OCI-LY3 (cell line): ENCODE measurements around the gene GTF3C5.

ENCODE experiments used
- H2AFZ ChIP-seq: fragments of 200-600, 300-600 bp; shearing (Covaris generic); 2 replicates; pipeline ENCODE4 v1.6.0; 2014; ENCODE audit warnings: antibody characterized with exemption, low read depth, low read length
- H3K27ac ChIP-seq: fragments of 200-600, 300-600 bp; sonication (generic); 2 replicates; pipeline ENCODE4 v1.5.1; 2014; ENCODE audit warnings: mild to moderate bottlenecking, low read length, moderate library complexity, mixed read lengths
- H3K27me3 ChIP-seq: fragments of 200-600, 300-600 bp; sonication (generic); 2 replicates; pipeline ENCODE4 v1.6.1; 2014; ENCODE audit warnings: low read depth, low read length, mixed read lengths
- H3K36me3 ChIP-seq: fragments of 200-600, 300-600 bp; sonication (generic); replicated peaks from 2 replicates; pipeline ENCODE3; 2014; ENCODE audit warnings: low read depth, low read length, mixed read lengths
- H3K4me1 ChIP-seq: fragments of 300-600, 200-600 bp; sonication (generic); 2 replicates; pipeline ENCODE4 v1.6.1; 2014; ENCODE audit warnings: low read length, mixed read lengths
- H3K4me2 ChIP-seq: fragments of 200-600, 300-600 bp; sonication (generic); 2 replicates; pipeline ENCODE4 v1.6.1; 2014; ENCODE audit warnings: low read length, mixed read lengths
- H3K4me3 ChIP-seq: fragments of 300-600, 200-600 bp; sonication (generic); 2 replicates; pipeline ENCODE4 v1.5.1; 2014; ENCODE audit warnings: antibody characterized with exemption, mild to moderate bottlenecking, low read length, moderate library complexity
- H3K79me2 ChIP-seq: fragments of 300-600, 200-600 bp; shearing (Covaris generic); 2 replicates; pipeline ENCODE4 v1.6.1; 2014; ENCODE audit warnings: mild to moderate bottlenecking, low read length, mixed read lengths
- H3K9ac ChIP-seq: fragments of 300-600, 200-600 bp; shearing (Covaris generic); 2 replicates; pipeline ENCODE4 v1.6.0; 2014; ENCODE audit warnings: mild to moderate bottlenecking, low read length, moderate library complexity
- H3K9me3 ChIP-seq: fragments of 200-600, 300-600 bp; shearing (Covaris generic); 2 replicates; pipeline ENCODE4 v1.6.1; 2014; ENCODE audit warnings: low read length, mixed read lengths; ENCODE audit not compliant: insufficient read depth
- H4K20me1 ChIP-seq: fragments of 200-600, 300-600 bp; sonication (generic); 2 replicates; pipeline ENCODE4 v1.6.1; 2016; ENCODE audit warnings: low read length, mixed read lengths; ENCODE audit not compliant: insufficient read depth
- EZH2phosphoT487 ChIP-seq: fragments of 200-600 bp; shearing (Covaris generic); IDR thresholded peaks from 2 replicates; pipeline ENCODE4 v1.6.1; 2018; ENCODE audit warnings: antibody characterized with exemption, mixed run types, low read depth
- TF ChIP-seq, protein P1 (sequence below): fragments of 200-600, 300-600 bp; sonication (generic); IDR thresholded peaks from 2 replicates; pipeline ENCODE4 v1.5.1; 2014; ENCODE audit warnings: antibody characterized with exemption, low read length, low read depth

The GTF3C5 gene

DNA sequence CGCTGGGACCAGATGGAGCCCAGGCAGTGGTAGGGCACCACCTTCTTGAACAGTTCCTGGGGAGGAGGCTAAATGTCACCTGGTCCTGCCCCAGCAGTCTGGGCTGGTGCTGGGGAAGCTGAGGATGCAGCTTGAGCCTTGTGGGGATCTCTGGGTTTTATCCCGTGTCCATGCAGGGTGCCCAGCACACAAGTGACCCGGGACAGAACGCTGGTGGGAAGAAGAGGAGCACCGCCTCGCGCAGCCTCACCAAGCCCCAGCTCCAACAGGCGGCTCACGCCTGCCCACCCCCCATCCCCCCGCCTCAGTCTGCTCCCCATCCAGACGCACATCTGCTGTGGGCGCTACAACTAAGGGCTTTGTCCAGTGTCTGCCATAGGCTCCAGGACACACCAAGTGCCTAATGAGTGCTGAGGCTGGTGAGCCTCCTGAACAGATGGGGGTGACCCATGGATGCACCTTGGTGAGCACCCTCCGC, 76.5 kb downstream of the GTF3C5 start:
- Histone ChIP-seq H3K36me3 (peaks cover 8% of the 10 kb centered on the region), H3K4me2 (no peak overlapping the region), H3K9me3 (no peaks in the 10 kb centered on the region), H3K79me2 (no peaks in the 10 kb centered on the region), H3K27me3 (no peaks in the 10 kb centered on the region), H4K20me1 (no peaks in the 10 kb centered on the region; the same call in 1 of the 2 replicates), H3K27ac (no peak overlapping the region), H3K4me3 (no peak overlapping the region), H2AFZ (no peak overlapping the region), H3K4me1 (peaks cover under 1% of the 10 kb centered on the region; the same call in 1 of the 2 replicates), H3K9ac (no peak overlapping the region)
- TF ChIP-seq EZH2phosphoT487, result no peak
- TF ChIP-seq, protein P1, sequence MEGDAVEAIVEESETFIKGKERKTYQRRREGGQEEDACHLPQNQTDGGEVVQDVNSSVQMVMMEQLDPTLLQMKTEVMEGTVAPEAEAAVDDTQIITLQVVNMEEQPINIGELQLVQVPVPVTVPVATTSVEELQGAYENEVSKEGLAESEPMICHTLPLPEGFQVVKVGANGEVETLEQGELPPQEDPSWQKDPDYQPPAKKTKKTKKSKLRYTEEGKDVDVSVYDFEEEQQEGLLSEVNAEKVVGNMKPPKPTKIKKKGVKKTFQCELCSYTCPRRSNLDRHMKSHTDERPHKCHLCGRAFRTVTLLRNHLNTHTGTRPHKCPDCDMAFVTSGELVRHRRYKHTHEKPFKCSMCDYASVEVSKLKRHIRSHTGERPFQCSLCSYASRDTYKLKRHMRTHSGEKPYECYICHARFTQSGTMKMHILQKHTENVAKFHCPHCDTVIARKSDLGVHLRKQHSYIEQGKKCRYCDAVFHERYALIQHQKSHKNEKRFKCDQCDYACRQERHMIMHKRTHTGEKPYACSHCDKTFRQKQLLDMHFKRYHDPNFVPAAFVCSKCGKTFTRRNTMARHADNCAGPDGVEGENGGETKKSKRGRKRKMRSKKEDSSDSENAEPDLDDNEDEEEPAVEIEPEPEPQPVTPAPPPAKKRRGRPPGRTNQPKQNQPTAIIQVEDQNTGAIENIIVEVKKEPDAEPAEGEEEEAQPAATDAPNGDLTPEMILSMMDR, result no peak
